Natural killer cell (primary cell): ENCODE results near the gene ARHGEF6. TPM values are rescaled to one million over a fixed set of nuclear protein-coding genes. Genes with fewer than 3 reads are reported as not detected.

Source experiments
- ATAC-seq, 3 donors: fragments of 150-1000 bp in 2 of 3; fragments of 200-7000 bp in 1 of 3; cut with Tn5 transposase; 1 replicate in 1 of 3; 2 replicates in 2 of 3; pipeline ENCODE4 v1.10.0; 2021; ENCODE audit warnings: mild to moderate bottlenecking in 2 of 3, moderate library complexity in 2 of 3
- DNase-seq, 2 donors: peaks; one replicate each; pipeline versions ENCODE4 v3.0.0 to v3.0.0-alpha.2; 2013 to 2021; ENCODE audit warnings: mixed read lengths in 1 of 2
- H3K27ac ChIP-seq: one replicate; pipeline ENCODE4 v1.5.1; 2013; ENCODE audit warnings: mild to moderate bottlenecking, low read length
- H3K27me3 ChIP-seq: one replicate; pipeline ENCODE4 v1.6.1; 2013; ENCODE audit warnings: low read length; ENCODE audit not compliant: control insufficient read depth, insufficient read depth
- H3K36me3 ChIP-seq: one replicate; pipeline ENCODE4 v1.6.1; 2013; ENCODE audit warnings: low read length; ENCODE audit not compliant: control insufficient read depth, insufficient read depth
- H3K4me1 ChIP-seq: one replicate; pipeline ENCODE4 v1.6.1; 2013; ENCODE audit warnings: low read length; ENCODE audit not compliant: control insufficient read depth, insufficient read depth
- H3K4me3 ChIP-seq: one replicate; pipeline ENCODE4 v1.5.1; 2013; ENCODE audit warnings: low read length
- H3K9me3 ChIP-seq: one replicate; pipeline ENCODE4 v1.6.1; 2013; ENCODE audit warnings: low read length; ENCODE audit not compliant: control insufficient read depth, insufficient read depth
- H3K27ac Mint-ChIP-seq, 2 donors: one replicate each; pipeline ENCODE4 v1.8.0; 2022; ENCODE audit warnings: mild to moderate bottlenecking in 2 of 2, mixed read lengths in 2 of 2, moderate library complexity in 1 of 2
- H3K27me3 Mint-ChIP-seq, 2 donors: one replicate each; pipeline ENCODE4 v1.8.0; 2022; ENCODE audit warnings: low read depth in 2 of 2, mixed read lengths in 2 of 2
- H3K36me3 Mint-ChIP-seq: one replicate; pipeline ENCODE4 v1.8.0; 2022; ENCODE audit warnings: mixed read lengths
- H3K4me1 Mint-ChIP-seq, 2 donors: one replicate each; pipeline ENCODE4 v1.8.0; 2022; ENCODE audit warnings: mixed read lengths in 2 of 2
- H3K4me3 Mint-ChIP-seq: one replicate; pipeline ENCODE4 v1.8.0; 2022; ENCODE audit warnings: mild to moderate bottlenecking, moderate library complexity, mixed read lengths
- H3K9me3 Mint-ChIP-seq, 2 donors: one replicate each; pipeline ENCODE4 v1.8.0; 2022; ENCODE audit warnings: mixed read lengths in 2 of 2
- CTCF ChIP-seq: fragments of 200-600 bp; IDR thresholded peaks from one replicate; pipeline ENCODE4 v1.8.0; 2022; ENCODE audit warnings: antibody characterized with exemption
- WGBS: methylation state at CpG from one replicate; pipeline ENCODE4 v1.1.7; 2013; ENCODE audit warnings: missing lambda C conversion rate; ENCODE audit not compliant: insufficient coverage; 5-methylcytosine and 5-hydroxymethylcytosine counted together
- intact Hi-C: fragments of 100-400 bp; cut with micrococcal nuclease; formaldehyde crosslinking; loops from one replicate; pipeline ENCODE4 v1.14.2; 2022
- total RNA-seq, 4 donors: library from RNA; stranded (reverse); fragments of 120-200 nt in 1 of 4; gene quantifications; one replicate each; pipeline versions ENCODE4 v1.2.3 to v1.2.4, GENCODE V29; 2013 to 2022

The ARHGEF6 gene
- total RNA-seq, 3 donors from 2014 or later (not counting 1 experiment from before 2014, with no cell fraction given) = 55.5 to 78.8 (median 75.7) TPM

- no peak for TF ChIP-seq CTCF
- Histone ChIP-seq H3K36me3 (no peaks in the 10 kb centered on the region), H3K27me3 (no peaks in the 10 kb centered on the region), H3K9me3 (no peaks in the 10 kb centered on the region), H3K4me3 (no peak overlapping the region), H3K4me1 (peaks cover 50% of the 10 kb centered on the region), H3K27ac (no peak overlapping the region)
- intact Hi-C loops = loop anchor here (5.0 kb wide), 1 partner anchor 42 kb away; no protein-coding TSS in a partner anchor
- Mint-ChIP-seq H3K4me3 (peak overlapping the region; percentile 49), H3K36me3 (no peaks in the 10 kb centered on the region), H3K27ac (peak overlapping the region; percentile 50 to 74), H3K27me3 (peaks cover 0 to 13% of the 10 kb centered on the region in 2 donors), H3K9me3 (no peaks in the 10 kb centered on the region), H3K4me1 (peaks cover 57 to 62% of the 10 kb centered on the region in 2 donors)
- 19% methylated on average over 2 of the region's 6 CpGs for WGBS
- DNase-seq (peak in 1 of 2 donors; percentile 46), ATAC-seq (peak in 2 of 3 donors; percentile 35 to 59)
These were observed 151.5 kb downstream of the ARHGEF6 start for GRCh38 chrX:136629084-136629750.

- no peaks in the 10 kb centered on the region for H3K9me3 ChIP-seq
- H3K27ac ChIP-seq = peak overlapping the region; percentile 33
- no CpG with 5 or more reads among the region's 4 CpGs for WGBS
- peak overlapping the region; percentile 74 for H3K4me3 Mint-ChIP-seq
- peaks cover 0 to 3% of the 10 kb centered on the region in 2 donors for H3K27me3 Mint-ChIP-seq
- H3K4me3 ChIP-seq = no peak overlapping the region
- H3K36me3 Mint-ChIP-seq = no peaks in the 10 kb centered on the region
- H3K27me3 ChIP-seq = no peaks in the 10 kb centered on the region
- H3K4me1 Mint-ChIP-seq = peaks cover 68 to 70% of the 10 kb centered on the region in 2 donors
- intact Hi-C loops = loop anchor here (5.0 kb wide), 1 partner anchor 40 kb away; no protein-coding TSS in a partner anchor
- no peak for TF ChIP-seq CTCF
- no peaks in the 10 kb centered on the region for H3K36me3 ChIP-seq
- H3K4me1 ChIP-seq = peaks cover 52% of the 10 kb centered on the region
- peak in 1 of 2 donors; percentile 56 for DNase-seq
- ATAC-seq = peak; percentile 43 to 64 (median 56)
- H3K9me3 Mint-ChIP-seq = no peaks in the 10 kb centered on the region
- H3K27ac Mint-ChIP-seq = peak overlapping the region; percentile 64 to 71
These were observed 153.3 kb downstream of the ARHGEF6 start for GRCh38 chrX:136627409-136627808.

GRCh38 chrX:136626891-136627290 is 153.8 kb downstream of the ARHGEF6 start:
- peaks cover 52% of the 10 kb centered on the region for H3K4me1 ChIP-seq
- no peaks in the 10 kb centered on the region for H3K36me3 ChIP-seq
- no peak overlapping the region for H3K4me3 ChIP-seq
- H3K4me1 Mint-ChIP-seq = peaks cover 68 to 70% of the 10 kb centered on the region in 2 donors
- WGBS = no CpG with 5 or more reads among the region's 1 CpG
- H3K27me3 ChIP-seq = no peaks in the 10 kb centered on the region
- H3K9me3 Mint-ChIP-seq = no peaks in the 10 kb centered on the region
- ATAC-seq (peak in 1 of 3 donors; percentile 29), DNase-seq (peak in 1 of 2 donors; percentile 28)
- peak overlapping the region; percentile 74 for H3K4me3 Mint-ChIP-seq
- peak overlapping the region; percentile 33 for H3K27ac ChIP-seq
- no peaks in the 10 kb centered on the region for H3K9me3 ChIP-seq
- intact Hi-C loops = loop anchor here (5.0 kb wide), 1 partner anchor 40 kb away; no protein-coding TSS in a partner anchor
- no peaks in the 10 kb centered on the region for H3K27me3 Mint-ChIP-seq
- H3K36me3 Mint-ChIP-seq = no peaks in the 10 kb centered on the region
- TF ChIP-seq CTCF = no peak
- H3K27ac Mint-ChIP-seq = peak overlapping the region; percentile 64 to 71
